ENCODE measurements around the gene CCDC88C.

DNA sequence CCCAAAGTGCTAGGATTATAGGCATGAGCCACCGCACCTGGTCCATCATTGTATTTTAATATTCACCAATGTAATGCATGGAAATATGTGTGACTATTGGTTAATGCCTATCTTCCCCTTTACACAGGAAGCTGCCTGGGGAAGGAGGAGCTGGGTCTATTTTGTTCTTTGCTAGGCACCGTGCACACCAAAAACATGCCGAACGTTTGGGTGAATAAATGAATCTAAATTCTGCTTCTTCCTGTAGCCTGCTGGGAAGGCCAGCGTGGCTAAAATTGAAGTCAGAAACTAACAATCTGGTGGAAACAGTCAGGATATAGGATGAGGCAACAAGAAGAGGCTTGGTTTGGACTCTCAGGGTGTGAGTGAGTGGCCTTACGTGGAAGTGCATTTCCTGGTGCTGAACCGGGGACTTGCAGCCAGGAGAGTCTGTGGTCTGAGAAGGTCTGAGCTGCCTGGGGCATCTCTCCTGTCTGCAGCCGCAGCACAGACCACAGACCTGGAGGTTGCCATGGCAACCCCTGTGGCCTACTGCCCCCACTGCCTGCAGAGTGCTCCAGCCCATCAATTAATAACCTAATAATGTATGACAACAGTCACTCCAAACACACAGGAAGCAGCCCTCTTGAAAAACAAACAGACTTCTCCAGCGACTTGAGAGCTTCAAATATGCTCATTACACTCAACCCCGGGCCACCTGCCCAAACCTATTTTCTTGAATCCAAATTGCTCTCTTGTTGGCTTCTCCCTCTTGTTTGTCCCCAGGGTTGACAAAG is 167.6 kb downstream of the CCDC88C start:
- TF ChIP-seq, protein P1, sequence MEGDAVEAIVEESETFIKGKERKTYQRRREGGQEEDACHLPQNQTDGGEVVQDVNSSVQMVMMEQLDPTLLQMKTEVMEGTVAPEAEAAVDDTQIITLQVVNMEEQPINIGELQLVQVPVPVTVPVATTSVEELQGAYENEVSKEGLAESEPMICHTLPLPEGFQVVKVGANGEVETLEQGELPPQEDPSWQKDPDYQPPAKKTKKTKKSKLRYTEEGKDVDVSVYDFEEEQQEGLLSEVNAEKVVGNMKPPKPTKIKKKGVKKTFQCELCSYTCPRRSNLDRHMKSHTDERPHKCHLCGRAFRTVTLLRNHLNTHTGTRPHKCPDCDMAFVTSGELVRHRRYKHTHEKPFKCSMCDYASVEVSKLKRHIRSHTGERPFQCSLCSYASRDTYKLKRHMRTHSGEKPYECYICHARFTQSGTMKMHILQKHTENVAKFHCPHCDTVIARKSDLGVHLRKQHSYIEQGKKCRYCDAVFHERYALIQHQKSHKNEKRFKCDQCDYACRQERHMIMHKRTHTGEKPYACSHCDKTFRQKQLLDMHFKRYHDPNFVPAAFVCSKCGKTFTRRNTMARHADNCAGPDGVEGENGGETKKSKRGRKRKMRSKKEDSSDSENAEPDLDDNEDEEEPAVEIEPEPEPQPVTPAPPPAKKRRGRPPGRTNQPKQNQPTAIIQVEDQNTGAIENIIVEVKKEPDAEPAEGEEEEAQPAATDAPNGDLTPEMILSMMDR (conservative IDR thresholded peaks at IDR 0.05; ENCODE audit: low read length), result 0 out of 2 replicates have a peak, but pooled peaks have one; percentile 26
- no peak for TF ChIP-seq EZH2phosphoT487 (IDR thresholded peaks at IDR 0.05; ENCODE audit: borderline replicate concordance, low read depth, low read length)

All from OCI-LY7 (cell line).